ENCODE data around the gene CDK5R1. TPM values are rescaled to one million over a fixed set of nuclear protein-coding genes. Genes with fewer than 3 reads are reported as not detected.
A peak's percentile ranks its signal among the peaks of the same experiment; 100 is the strongest.

Gene CDK5R1
- total RNA-seq, 1 donor from 2014 or later, result 25.8 TPM

GRCh38 chr17:32492264-32492589 is 5.4 kb downstream of the CDK5R1 start:
- DNase-seq (ENCODE audit: low read depth), result no peak

DNA sequence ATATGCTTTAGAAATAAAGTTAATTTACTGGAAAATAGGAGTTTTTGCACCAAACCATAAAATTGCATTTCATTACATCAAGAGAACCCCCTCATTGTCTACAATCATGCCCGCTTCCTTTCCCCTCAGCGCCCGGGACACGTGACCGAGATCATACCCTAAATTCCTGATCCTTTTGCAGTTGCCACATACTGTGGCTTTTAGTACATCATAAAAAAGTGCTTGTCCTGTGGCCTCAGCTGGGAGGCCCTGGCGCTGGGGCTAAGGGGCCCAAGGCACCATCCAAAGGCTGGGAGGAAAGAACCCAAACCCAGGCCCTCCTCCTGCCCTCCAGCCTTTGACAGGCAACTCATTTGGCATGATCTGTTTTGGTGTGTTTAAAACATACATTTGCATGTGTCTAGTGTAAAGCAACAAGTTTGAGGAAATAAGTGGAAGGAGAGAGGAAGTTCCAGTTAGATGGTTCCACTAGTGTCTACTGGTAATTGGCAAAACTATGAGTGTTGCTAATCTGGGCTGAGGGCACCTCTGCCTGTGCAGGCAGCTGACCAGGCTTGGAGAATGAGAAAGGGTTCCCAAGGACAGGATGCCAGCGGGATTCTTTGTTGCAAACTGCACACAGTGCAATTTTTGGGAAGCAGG is 6.0 kb downstream of the CDK5R1 start:
- no peak for DNase-seq (ENCODE audit: low read depth)

GRCh38 chr17:32493571-32493970 is 6.8 kb downstream of the CDK5R1 start:
- DNase-seq (ENCODE audit: low read depth), result no peak

DNA sequence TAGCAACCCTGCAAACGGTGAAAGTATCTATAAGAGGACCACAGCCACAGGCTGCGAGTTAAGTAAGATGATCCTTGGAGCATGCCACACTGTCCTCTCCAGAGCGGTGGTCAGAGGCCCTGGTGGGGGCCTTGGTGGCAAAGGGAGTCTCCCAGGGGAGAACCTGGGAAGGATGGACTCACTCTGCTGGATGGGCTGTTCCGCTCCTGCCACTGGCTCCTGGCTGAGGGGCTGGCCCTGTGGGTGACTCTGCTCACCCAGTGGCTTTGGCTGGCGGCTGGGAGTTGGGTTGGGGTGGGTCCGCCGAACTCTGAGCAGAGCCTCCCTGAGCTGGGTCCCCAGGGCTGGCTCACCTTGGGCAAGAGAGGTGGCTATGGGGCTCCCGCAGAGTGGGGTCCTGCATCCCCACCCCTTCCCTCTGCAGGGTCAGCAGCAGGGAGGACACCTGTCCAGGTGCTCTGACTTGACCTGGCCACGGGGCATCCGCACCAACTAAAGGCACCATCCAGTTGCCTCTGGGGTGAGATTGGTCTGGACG is 7.3 kb downstream of the CDK5R1 start:
- no peak for DNase-seq (ENCODE audit: low read depth)

GRCh38 chr17:32494621-32495358 is 8.0 kb downstream of the CDK5R1 start:
- peak; percentile 87 for DNase-seq (ENCODE audit: low read depth)

DNA sequence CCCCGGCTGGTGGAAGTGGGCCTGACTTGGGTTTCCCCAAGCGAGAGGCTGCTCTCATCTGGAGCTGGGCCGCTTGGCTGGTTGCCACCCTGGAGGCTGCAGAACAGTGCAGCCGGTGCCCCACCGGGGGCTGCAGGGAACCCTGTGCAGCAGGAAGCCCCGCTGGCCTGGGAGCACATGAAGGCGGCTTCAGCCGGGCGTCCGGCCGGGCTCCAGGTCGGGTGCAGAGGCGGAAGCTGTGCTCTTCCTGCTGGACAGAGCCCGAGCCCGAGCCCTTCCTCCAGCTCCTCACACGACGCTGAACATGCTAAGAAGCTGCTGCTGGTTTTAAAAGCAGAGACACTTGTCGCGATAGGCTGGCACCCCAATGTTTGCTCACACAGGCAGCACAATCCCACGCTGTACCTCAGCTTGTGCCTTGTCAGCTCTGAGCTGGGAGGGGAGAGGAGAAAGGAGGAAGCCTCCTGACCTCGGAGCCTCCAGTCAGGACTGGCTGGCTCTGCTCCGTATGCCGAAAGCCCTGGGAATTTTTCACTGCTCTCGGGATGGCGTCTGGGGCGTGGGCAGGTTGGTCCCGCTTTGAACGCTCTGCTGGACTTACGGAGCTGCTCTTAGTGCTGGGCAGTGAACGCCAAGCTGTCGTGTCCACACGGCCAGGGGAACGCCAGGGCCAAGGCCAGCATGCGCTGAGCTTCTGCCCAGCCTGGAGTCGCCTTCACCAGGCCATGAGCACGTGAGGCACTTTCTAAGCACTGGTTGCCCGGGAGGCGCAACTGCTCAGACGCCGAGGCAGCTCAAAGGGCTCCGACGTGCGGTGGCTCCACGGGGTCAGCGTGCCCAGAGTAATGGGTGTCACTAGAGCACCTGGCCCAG is 8.8 kb downstream of the CDK5R1 start:
- peak; percentile 49 for DNase-seq (ENCODE audit: low read depth)

GRCh38 chr17:32496395-32497073 is 9.7 kb downstream of the CDK5R1 start:
- DNase-seq (ENCODE audit: low read depth), result peak; percentile 94

DNA sequence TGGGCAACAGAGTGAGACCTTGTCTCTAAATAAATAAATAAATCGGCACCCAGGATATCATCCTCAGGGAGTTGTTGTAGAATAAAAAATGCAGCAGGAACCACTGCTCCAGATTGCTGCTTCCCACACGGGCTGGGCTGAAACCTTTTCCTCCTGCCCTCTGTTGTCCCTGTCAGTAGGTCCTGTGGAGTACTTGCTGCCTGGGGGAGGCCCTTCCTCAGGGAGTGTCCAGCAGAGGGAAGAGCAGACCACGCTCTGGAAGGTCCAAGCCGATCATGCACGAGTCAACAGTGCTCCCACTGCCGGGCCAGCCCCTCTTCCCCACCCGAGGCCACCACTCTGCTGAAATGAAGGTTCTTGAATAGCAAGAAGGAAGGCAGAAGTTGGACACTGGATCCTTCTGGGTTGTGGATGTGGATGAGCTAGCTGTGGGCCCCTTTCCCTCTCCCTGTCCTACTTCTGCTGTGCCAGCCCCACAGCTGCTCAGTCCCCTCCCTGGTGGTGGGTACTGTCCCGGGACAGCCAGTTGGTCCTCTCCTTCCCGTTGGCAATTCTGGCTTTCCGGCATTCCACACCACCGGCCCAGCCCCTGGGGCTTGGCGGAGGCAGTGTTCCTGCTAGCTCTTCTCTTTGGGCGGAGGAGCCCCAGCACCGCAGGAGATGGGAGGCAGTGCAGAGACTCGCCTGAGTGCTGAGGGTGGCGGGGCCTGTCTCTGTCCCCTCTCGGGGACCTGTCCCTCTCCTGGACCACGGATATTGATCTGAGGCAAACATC is 10.8 kb downstream of the CDK5R1 start:
- DNase-seq (ENCODE audit: low read depth), result peak; percentile 90

GRCh38 chr17:32498391-32498790 is 11.6 kb downstream of the CDK5R1 start:
- DNase-seq (ENCODE audit: low read depth), result peak; percentile 37

DNA sequence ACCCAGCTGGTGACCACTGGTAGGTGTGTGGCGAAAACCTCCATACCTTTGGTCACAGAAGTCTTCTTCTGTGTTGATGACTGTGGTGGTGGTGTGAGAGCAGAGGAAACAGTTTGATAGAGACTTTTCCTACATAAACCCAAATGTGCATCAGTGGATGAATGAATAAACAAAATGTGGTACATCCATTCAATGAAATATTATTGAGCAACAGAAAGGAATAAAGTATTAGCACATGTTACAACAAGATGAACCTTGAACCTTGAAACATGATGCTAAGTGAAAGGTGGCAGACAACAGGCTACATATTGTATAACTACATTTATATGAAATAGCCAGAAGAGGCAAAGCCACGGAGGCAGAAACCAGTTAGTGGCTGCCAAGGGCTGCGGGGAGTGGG is 15.2 kb downstream of the CDK5R1 start:
- DNase-seq (ENCODE audit: low read depth), result no peak

DNA sequence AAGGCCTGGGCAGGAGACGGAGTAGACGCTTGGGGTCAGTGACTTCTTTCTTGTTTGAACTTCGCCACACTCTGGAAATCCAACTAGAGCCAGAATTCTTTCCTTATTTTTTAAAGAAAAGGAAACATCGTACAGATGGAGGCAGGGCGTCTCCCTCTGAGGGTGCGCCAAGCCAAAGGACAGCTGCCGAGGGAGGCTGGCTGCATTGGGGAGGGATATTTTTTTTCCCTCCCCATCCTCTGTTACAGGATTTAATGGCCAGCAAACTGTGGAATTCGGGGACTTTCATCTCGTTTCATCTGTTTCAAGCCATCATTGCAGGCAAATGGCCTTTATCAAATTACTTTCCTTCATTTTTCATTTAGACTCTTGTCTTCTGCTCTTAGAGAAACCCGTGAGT is 15.9 kb downstream of the CDK5R1 start:
- peak; percentile 70 for DNase-seq (ENCODE audit: low read depth)

GRCh38 chr17:32503251-32504165 is 16.7 kb downstream of the CDK5R1 start:
- DNase-seq (ENCODE audit: low read depth), result peak; percentile 82

DNA sequence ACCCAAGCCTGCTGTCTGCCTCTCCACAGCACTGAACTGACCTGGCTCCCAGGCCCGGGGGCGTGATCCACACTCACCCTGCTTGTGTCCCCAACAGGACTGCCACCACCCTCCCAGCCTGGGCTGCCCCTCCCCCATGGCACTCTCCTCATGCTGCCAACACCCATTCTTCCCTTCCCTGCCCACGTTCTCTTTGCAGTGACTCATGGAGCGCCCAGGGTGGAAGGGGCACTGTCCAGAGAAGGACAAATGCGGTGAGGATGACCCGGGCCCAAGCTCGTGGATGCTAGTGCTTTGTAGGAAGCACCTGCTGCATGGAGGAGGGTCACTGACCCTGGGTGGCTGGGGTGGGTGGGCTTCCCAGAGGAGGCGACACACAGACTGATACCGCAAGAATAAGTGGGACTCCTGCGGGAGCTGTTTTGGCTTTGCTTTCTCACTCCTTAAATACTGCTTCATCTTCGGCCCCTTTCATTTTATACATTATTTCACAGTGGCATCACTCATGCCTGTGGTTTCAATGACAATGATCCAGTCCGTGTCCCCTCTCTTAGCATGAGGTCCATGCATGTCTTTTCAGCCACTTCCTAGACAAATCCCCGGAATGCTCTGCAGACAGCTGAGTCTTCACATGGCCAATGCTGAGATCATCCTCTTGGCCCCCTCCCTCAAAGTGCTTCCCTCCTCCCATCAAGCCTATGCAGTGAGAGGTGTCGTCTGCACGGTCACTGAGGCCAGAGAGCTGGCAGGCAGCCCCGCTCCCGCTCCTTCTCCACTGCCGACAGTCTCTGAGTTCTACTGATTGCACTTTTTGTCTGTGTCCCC is 17.6 kb downstream of the CDK5R1 start:
- peak; percentile 98 for DNase-seq (ENCODE audit: low read depth)

DNA sequence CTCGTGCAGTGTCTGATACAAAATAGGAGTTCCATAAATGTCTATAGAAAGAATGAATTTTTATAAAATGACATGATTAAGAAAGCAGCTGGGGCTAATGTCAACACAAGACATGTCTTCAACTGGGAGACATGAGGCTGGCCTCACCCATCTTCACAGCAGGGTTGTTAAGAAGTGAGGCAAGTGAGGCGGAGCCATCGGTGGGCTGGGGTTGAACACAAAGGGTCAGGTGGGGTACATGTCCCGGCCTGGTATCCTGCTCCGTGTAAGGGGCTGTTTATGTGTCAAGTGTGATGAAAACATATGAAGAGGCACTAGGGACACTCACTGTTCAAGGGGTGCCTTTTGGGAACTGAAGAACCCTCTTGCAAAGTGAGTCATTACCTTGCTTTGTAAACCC is 22.1 kb downstream of the CDK5R1 start:
- DNase-seq (ENCODE audit: low read depth), result no peak

DNA sequence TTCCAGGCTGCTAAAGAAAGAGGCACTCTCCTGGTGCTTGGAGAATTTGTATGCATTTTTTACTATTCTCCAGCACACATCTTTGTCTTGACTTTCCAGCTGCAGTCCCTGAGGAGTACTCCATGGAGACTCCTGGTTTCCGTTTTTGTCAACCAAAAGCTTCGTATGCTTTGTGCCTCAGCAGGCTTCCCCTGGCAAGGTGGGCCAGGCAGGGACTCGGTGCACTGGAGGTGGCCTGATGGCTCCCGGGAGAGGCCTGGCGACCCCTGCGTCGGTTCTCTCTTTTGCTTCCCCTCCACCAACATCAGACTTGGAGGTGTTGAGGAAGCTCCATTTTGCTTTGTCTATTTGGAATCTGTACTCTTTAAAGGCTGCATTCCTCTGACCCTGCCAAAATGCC is 23.7 kb downstream of the CDK5R1 start:
- no peak for DNase-seq (ENCODE audit: low read depth)

DNA sequence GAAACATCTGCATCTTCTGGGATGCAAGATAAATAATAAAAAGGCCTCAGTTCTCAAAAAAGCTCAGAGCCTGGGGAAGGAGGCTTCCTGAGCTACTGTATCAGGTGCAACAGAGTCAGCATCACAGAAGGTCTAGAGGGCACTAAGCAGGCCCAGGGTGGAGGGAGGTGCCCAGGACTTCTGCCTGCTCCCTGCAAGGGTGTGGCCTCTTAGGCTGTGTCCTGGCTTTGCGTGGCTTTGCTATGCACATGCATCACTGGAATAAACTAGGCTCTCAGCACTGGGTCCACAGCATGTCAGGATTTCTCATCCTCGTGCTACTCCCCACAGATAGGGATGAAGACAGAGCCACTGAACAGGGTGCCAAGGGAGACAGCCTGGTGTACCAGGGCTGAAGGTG is 25.5 kb downstream of the CDK5R1 start:
- no peak for DNase-seq (ENCODE audit: low read depth)

DNA sequence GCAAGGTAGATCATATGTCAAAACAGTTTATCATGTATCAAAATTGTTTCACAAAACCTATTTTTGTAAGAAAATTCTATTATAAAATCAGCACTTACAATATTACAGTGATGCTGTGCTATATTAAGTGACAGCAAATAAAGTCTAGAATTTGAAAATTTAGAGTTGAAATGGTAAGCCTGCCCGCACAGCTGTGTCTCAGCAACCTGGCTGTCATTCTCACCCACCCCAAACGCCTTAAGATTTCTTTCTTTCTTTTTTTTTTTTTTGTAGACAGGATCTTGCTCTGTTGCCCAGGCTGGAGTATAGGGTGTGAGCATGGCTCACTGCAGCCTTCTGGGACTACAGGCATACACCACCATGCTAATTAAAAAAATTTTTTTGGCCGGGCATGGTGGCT is 26.8 kb downstream of the CDK5R1 start:
- DNase-seq (ENCODE audit: low read depth), result no peak

- DNase-seq (ENCODE audit: low read depth), result no peak
These were observed 27.8 kb downstream of the CDK5R1 start for GRCh38 chr17:32514606-32515005.

All from myocyte (in vitro differentiated cells).